ENCODE data around the gene SH3BP4.

DNA sequence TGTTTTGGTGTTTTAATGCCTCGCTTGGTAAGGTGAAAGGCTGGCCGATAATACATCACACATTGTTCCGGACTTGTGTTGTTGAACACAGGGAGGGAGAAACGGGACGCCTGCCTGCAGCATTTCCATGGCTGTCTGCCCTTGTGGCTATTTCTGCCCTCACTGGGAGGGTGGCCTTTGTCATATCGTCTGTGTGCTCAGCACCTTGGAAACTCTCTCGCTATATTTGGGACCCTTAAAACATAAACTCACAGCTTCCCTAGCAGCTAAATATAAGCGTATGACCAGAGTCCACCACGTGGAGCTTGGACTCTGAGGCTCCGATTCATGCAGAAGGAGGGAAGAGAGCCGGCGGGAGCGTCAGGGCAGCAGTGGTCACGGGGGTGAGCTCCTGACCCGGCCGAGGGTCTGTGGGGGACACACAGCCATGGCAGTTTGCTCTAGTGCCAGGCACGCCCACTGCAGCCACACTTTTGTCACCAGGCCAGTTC is 111.7 kb downstream of the SH3BP4 start:
- TF ChIP-seq, protein P1, sequence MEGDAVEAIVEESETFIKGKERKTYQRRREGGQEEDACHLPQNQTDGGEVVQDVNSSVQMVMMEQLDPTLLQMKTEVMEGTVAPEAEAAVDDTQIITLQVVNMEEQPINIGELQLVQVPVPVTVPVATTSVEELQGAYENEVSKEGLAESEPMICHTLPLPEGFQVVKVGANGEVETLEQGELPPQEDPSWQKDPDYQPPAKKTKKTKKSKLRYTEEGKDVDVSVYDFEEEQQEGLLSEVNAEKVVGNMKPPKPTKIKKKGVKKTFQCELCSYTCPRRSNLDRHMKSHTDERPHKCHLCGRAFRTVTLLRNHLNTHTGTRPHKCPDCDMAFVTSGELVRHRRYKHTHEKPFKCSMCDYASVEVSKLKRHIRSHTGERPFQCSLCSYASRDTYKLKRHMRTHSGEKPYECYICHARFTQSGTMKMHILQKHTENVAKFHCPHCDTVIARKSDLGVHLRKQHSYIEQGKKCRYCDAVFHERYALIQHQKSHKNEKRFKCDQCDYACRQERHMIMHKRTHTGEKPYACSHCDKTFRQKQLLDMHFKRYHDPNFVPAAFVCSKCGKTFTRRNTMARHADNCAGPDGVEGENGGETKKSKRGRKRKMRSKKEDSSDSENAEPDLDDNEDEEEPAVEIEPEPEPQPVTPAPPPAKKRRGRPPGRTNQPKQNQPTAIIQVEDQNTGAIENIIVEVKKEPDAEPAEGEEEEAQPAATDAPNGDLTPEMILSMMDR (conservative IDR thresholded peaks at IDR 0.05) = no peak
- no peak for TF ChIP-seq ZFX (IDR thresholded peaks at IDR 0.05)
